Measurements from ENCODE around the gene RTN4IP1.

DNA sequence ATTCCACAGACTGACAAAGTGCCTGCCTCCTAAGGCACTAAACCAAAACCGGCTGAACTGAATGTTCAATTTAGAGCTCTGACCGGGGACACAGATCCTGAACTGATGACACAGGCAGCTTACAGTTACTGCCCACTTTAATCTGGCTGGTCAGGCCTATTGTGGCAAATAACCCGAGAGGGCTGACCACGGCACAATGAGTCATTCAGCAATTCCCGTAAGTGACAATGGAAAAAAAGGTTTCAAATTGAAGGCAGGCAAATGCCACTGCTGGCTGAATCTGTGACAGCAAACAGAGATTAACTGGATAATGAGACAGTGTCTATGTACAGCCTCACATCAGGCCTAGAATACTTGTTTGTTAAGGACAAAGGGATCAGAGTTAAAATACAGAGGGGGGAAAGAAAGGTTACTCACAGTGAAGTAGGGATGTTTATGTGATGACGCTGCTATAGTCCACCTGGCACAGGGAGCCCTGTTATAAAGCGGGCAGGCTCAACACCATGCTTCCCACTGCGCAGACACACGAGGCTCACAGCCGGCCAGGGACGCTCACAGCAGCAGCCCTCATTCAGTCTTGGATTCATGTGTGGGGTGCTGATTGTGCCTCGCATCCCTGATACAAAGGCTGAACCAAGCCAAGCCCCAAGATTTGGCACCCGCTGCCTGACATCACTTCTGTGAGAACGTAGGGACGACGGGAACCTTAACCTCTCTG is 54.4 kb downstream of the RTN4IP1 start:
- TF ChIP-seq, protein P1, sequence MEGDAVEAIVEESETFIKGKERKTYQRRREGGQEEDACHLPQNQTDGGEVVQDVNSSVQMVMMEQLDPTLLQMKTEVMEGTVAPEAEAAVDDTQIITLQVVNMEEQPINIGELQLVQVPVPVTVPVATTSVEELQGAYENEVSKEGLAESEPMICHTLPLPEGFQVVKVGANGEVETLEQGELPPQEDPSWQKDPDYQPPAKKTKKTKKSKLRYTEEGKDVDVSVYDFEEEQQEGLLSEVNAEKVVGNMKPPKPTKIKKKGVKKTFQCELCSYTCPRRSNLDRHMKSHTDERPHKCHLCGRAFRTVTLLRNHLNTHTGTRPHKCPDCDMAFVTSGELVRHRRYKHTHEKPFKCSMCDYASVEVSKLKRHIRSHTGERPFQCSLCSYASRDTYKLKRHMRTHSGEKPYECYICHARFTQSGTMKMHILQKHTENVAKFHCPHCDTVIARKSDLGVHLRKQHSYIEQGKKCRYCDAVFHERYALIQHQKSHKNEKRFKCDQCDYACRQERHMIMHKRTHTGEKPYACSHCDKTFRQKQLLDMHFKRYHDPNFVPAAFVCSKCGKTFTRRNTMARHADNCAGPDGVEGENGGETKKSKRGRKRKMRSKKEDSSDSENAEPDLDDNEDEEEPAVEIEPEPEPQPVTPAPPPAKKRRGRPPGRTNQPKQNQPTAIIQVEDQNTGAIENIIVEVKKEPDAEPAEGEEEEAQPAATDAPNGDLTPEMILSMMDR (IDR thresholded peaks at IDR 0.05), result no peak
- TF ChIP-seq ZFX (IDR thresholded peaks at IDR 0.05; ENCODE audit: borderline replicate concordance), result no peak

All from 22Rv1 (cell line).